SIG-M5 treated with dmso at 0.1 percent for 504 hours (cell line): ENCODE data around the gene NDUFA11.

Experiments
- DNase-seq: peaks from one replicate; lab custom pipeline; 2025; ENCODE audit not compliant: unreplicated experiment; lab: John Stamatoyannopoulos, UW

The NDUFA11 gene

GRCh38 chr19:5932609-5933262 lies 29.1 kb upstream of the NDUFA11 start:
- DNase-seq, result no peak

DNA sequence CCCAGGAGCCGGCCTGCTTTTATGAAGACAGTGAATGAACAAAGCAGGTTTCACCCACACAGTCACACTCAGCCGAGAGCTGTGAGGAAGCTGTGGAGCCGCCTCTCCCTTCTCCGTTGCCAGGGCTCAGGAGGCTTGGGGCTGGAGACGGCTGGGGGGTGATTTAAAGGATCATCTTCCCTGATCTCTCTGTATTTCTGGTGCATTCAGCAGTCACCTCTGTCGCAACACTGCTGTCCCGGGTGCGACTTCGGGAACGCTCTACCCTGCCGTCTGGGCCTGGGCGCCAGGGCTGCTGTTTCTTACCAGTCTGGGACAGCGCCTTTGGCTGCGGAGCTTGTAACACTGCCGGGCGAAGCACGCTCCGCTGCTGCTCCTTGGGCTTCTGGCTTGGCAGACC lies 28.6 kb upstream of the NDUFA11 start:
- no peak for DNase-seq

DNA sequence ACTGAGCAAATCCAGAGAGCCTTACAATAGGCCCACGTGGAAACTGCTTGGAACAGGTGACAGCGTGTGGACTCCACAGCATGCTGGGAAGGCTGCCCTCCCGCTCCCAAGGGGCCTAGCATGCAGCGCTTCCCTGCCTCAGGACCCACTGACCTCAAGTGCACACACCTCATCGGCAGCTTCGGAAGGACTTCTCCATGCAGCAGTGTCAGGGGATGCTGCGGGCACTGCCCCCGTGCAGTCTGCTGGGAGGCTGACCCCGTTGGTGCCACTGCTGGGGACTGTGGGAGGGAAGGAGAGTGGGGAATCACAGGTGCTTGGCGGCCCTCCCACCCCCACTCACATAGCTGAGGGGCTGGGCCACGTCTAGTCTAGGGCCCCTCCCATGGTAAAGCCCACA lies 27.7 kb upstream of the NDUFA11 start:
- no peak for DNase-seq

- DNase-seq, result no peak
Measured at GRCh38 chr19:5929625-5930024, 26.0 kb upstream of the NDUFA11 start.

DNA sequence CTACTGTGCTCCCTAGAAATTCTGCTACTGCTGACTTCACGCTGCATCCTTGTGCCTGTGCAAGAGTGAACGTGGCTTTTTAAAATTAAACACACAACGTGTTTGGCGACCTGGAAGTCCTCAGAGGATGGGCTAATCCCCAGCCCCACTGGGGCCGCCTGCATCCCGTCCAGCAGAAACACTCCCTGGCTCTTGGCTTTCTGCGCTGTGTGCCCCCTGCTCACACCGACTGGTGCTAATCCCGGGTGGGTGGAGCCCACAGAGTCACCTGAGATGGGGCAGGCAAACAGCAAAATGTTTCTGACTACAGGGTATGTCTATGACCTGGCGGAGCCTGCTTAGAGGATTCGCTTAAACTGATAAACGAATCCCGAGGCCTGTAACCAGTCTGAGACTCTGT lies 25.6 kb upstream of the NDUFA11 start:
- DNase-seq, result no peak

- no peak for DNase-seq
Measured at GRCh38 chr19:5927441-5927821, 23.8 kb upstream of the NDUFA11 start.

DNA sequence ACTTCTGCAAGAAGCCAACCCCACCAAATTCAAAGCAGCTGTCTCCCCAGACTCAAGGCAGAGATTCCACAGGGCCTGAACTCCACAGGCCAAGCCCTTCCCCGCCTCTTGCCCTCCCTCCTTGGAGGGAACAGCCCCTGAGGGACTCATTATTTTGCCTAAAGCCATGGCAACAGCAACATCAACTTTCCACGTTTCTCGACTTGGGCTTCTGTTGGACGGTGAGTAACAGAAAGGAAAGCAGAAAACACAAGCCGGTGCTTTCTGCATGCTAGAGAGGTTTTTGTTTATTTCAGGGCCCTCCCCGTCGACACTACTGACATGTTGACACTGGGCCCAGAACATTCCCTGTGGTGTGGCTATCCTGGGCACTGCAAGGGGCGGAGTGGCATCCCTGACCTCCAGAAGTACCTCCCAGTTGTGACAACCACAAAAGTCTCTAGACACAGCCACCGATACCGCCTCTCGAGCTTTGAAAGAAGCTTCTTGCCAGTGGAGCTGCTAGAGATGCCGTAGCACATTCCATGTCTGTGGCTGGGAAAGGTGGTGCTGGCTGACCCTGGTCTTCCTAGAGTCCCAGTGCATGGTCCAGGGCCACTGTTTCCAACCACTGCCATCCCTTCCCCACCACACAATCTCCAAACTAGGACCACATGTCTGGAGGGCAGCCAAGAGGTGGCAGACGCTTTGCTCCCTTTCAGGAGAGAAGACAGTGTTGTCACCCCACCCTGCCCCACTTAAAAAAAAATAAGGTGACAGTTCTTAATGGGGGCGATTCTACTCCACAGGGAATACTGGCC lies 23.3 kb upstream of the NDUFA11 start:
- DNase-seq, result no peak

DNA sequence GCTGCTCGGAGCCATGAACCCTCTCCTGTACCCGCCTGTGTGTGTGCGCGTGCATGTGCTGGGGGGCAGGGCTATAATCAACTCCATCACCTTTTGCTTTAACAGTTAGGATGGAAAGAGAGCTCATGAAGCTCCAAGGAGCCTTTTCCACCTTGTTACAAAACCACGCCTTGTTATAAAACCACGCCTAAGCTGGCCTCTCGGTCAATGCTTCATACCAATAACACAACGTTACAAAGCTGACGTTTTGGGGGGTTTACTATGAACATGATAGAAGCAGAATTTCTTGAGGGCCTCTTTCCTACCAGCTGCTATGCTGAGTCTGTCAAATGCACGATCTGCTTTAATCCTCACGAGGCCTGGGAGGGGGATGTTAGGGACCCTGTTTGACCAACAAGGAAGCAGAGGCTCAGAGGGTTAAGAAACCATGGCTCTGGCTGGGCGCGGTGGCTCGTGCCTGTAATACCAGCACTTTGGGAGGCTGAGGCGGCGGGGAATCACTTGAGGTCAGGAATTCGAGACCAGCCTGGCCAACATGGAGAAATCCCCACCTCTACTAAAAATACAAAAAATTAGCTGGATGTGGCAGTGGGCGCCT lies 22.3 kb upstream of the NDUFA11 start:
- DNase-seq, result no peak

GRCh38 chr19:5923356-5923755 lies 19.8 kb upstream of the NDUFA11 start:
- DNase-seq, result no peak

DNA sequence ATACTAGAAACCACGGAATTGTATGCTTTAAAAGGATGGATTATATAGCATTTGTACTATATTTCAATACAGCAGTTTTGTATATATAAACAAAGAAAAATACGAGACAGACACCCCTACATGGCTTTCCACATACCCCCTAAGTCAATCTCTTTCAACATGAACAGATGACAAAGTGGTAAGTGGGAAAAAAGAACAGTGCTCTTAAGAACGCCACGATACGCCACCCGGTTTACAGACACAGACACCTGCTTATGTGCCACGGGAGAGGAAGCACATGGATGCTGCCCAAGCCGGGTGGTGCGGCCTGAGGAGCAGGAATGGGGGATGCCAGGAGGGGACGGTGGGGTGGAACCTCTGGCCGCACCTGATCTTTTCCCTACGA lies 18.6 kb upstream of the NDUFA11 start:
- DNase-seq, result no peak

DNA sequence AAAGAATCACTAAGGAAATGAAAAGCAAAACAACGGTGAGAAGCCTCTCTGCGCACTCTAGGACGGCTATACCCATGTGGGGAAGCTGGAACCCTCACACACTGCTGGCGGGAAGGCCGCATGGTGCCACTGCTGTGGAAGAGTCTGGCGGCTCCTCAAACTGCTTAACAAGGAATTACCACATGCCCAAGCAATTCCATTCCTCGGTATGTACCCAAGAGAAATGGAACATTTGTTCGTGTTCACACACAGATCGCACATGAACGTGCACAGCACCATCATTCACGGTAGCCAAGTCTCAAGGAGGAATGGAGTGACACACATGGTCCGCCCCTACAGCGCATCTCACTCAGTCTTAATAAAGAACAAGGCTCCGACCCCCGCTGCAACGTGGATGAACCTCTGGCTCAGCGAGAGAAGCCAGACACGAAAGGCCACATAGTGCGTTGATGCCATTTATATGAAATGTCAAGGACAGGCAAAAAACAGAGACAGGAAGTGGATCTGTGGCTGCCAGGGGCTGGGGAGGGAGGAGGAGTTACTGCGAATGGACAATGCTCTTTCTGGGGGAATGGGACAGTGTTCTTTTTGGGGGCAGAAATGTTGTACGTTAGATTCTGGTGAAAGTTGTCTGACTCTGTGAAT lies 18.0 kb upstream of the NDUFA11 start:
- no peak for DNase-seq

GRCh38 chr19:5918463-5919079 lies 15.0 kb upstream of the NDUFA11 start:
- DNase-seq, result no peak

DNA sequence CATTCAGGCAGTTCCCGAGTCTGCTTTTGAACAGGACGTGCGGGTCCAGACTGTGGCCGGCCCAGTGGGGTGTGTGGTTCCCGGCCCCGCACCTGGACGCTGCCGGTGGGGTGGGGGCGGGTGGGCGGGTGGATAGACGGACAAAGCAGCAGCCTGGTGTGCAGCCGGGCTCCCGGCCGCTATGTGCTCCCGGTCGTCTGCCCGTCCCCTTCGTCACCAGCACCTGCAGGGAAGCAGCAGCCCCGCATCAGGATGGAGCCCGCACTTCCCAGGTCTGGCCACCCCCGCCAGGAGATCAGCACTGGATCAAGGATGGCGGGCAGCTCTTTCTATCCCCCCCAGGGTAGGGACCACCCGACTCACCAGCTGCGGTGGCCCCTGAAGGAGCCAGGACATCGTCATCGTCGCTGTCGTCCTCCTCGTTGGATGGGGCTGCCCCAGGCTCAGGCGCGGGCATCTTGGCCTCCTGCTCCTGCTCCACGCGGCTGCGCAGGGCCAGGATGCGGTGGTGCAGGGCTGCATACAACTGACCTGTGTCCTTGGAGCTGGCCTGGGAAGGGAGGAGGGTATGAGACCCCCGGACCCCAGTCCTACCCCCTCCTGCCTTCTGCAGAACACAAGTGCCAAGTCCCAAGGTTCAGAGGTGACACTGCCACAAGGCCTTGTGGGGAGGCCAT lies 14.0 kb upstream of the NDUFA11 start:
- no peak for DNase-seq

- DNase-seq, result no peak
Measured at GRCh38 chr19:5916181-5916708, 12.7 kb upstream of the NDUFA11 start.

- no peak for DNase-seq
Measured at GRCh38 chr19:5915782-5916165, 12.2 kb upstream of the NDUFA11 start.

- no peak for DNase-seq
Measured at GRCh38 chr19:5914946-5915781, 11.6 kb upstream of the NDUFA11 start.

DNA sequence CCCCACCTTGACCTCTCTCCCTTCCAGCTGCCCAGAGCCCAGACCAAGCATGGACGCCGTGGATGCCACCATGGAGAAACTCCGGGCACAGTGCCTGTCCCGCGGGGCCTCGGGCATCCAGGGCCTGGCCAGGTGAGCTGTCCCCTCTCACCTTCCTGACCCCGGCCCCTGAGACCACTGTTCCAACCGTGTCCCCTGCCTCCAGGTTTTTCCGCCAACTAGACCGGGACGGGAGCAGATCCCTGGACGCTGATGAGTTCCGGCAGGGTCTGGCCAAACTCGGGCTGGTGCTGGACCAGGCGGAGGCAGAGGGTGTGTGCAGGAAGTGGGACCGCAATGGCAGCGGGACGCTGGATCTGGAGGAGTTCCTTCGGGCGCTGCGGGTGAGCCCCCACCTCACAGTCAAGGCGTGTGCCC lies 10.8 kb upstream of the NDUFA11 start:
- no peak for DNase-seq

DNA sequence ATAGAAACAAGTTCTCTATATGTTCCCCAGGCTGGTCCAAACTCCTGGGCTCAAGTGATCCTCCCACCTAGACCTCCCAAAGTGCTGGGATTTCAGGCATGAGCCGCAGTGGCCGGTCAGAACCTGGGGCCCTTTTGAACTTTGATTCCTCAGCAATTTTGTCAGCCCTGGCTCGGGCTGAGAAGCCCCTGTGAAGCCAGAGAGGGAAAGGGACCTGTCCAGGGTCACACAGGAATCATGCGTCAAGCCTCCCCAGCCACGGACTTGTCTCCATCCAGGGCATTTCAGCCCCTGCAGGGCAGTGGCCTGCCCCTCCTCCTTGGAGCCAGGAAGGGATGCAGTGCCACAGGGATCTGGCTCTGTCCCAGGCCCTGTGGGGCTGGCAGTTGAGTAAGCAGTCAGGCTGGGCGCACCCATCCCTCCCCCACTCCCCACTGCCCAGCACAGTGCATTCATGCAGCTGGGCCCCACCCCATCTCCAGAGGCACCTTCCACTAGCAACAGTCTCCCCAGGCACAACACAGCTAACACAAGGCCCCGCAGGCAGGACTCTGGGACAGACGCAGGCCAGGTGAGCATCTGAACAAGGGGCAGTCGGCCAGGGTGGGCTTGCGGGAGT lies 10.3 kb upstream of the NDUFA11 start, which contains the start of gene CAPS:
TSS of gene CAPS (plus strand) at position 516 of the 619 bp plus-strand sequence. CDS start 153 bp downstream, outside the sequence.
- DNase-seq, result peak; percentile 7

DNA sequence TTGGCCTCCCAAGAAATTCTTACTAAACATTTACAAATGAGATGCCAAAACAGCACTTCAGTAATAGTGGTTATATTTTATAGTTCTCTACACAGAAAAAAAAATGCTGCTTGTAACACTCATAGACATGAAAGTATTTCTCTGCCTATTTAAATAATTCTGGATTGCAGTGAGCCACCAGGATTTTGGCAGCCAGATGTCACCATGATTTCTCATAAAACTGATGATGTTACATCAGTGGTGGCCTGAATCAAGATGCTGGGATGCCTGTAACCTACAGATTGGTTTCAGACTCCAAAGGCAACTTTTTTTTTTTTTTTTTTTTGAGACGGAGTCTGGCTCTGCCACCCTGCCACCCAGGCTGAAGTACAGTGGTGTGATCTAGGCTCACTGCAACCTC lies 7.8 kb upstream of the NDUFA11 start:
- no peak for DNase-seq
